GM19467 (cell line): ENCODE results near the gene COL24A1.
"Not testable (repeated sequence)": the region's sequence is repeated elsewhere in the genome, so short reads cannot be mapped to it uniquely, and the experiment has no call there.

Experiments used
- ATAC-seq: cut with Tn5 transposase; IDR thresholded peaks from one replicate; pipeline ENCODE4 v1.9.1; 2021; ENCODE audit warnings: mild to moderate bottlenecking, moderate library complexity; ENCODE audit not compliant: unreplicated experiment

COL24A1 gene

GRCh38 chr1:86153836-86154235 lies 2.7 kb downstream of the COL24A1 start:
- no peak for ATAC-seq

GRCh38 chr1:86152887-86153286 lies 3.7 kb downstream of the COL24A1 start:
- ATAC-seq, result no peak

GRCh38 chr1:86151427-86151826 lies 5.1 kb downstream of the COL24A1 start:
- ATAC-seq, result no peak

- no peak for ATAC-seq
Observed at GRCh38 chr1:86150553-86151055, 6.0 kb downstream of the COL24A1 start.

GRCh38 chr1:86149591-86149990 lies 7.0 kb downstream of the COL24A1 start:
- ATAC-seq, result no peak

GRCh38 chr1:86147755-86148154 lies 8.8 kb downstream of the COL24A1 start:
- ATAC-seq, result no peak

GRCh38 chr1:86146566-86146965 lies 10.0 kb downstream of the COL24A1 start:
- no peak for ATAC-seq

- no peak for ATAC-seq
Observed at GRCh38 chr1:86140281-86140880, 16.2 kb downstream of the COL24A1 start.

- ATAC-seq, result no peak
Observed at GRCh38 chr1:86138746-86139145, 17.8 kb downstream of the COL24A1 start.

GRCh38 chr1:86137436-86137835 lies 19.1 kb downstream of the COL24A1 start:
- no peak for ATAC-seq

GRCh38 chr1:86119214-86119764 lies 37.3 kb downstream of the COL24A1 start:
- ATAC-seq, result no peak

GRCh38 chr1:86114816-86115400 lies 41.7 kb downstream of the COL24A1 start:
- no peak for ATAC-seq

GRCh38 chr1:86114236-86114635 lies 42.3 kb downstream of the COL24A1 start:
- no peak for ATAC-seq

- not testable (repeated sequence) for ATAC-seq
Observed at GRCh38 chr1:86111590-86111989, 45.0 kb downstream of the COL24A1 start.

- ATAC-seq, result no peak
Observed at GRCh38 chr1:86110451-86111129, 46.0 kb downstream of the COL24A1 start.

- no peak for ATAC-seq
Observed at GRCh38 chr1:86105533-86105866, 51.1 kb downstream of the COL24A1 start.

- no peak for ATAC-seq
Observed at GRCh38 chr1:86104606-86105532, 51.7 kb downstream of the COL24A1 start.

- no peak for ATAC-seq
Observed at GRCh38 chr1:86101616-86102015, 55.0 kb downstream of the COL24A1 start.

GRCh38 chr1:86100401-86100800 lies 56.2 kb downstream of the COL24A1 start:
- no peak for ATAC-seq

- no peak for ATAC-seq
Observed at GRCh38 chr1:86089765-86090164, 66.8 kb downstream of the COL24A1 start.
